Left ventricle myocardium inferior (tissue), 1 donor: ENCODE data around the gene ADAMTS15. TPM values are rescaled to one million over a fixed set of nuclear protein-coding genes. Genes with fewer than 3 reads are reported as not detected.

Experiments used
- DNase-seq: peaks from one replicate; pipeline ENCODE4 v3.0.0-alpha.2; 2020
- H3K27ac ChIP-seq: fragments of 200-600 bp; replicated peaks from 2 replicates; pipeline ENCODE4 v1.8.0; 2021
- H3K27me3 ChIP-seq: fragments of 200-600 bp; 2 replicates; pipeline ENCODE4 v1.8.0; 2021; ENCODE audit warnings: low read depth
- H3K36me3 ChIP-seq: fragments of 200-600 bp; 2 replicates; pipeline ENCODE4 v1.8.0; 2021
- H3K4me1 ChIP-seq: fragments of 200-600 bp; 2 replicates; pipeline ENCODE4 v1.8.0; 2021
- H3K4me3 ChIP-seq: fragments of 200-600 bp; 2 replicates; pipeline ENCODE4 v1.8.0; 2021; ENCODE audit warnings: mild to moderate bottlenecking, moderate library complexity
- H3K9me3 ChIP-seq: fragments of 200-600 bp; replicated peaks from 2 replicates; pipeline ENCODE4 v1.8.0; 2021
- intact Hi-C: fragments of 100-400 bp; cut with micrococcal nuclease; formaldehyde crosslinking; loops from one replicate; pipeline ENCODE4 v1.11.0; 2022
- total RNA-seq: library from RNA; stranded (reverse); fragmentation: NEBNext Ultra II Directional; extraction: Animal tissue kit (Norgen Biotek cat#: 25700); gene quantifications from one replicate; pipeline ENCODE4 v1.2.1, GENCODE V29; 2021
- TF ChIP-seq, protein P1 (sequence below): fragments of 200-600 bp; IDR thresholded peaks from 2 replicates; pipeline ENCODE4 v1.8.0; 2021; ENCODE audit warnings: antibody characterized with exemption, mild to moderate bottlenecking, borderline replicate concordance
- donor health status: DM: no; HTN: yes; CAD: no; lungs with severe emphysema.

Gene ADAMTS15
- total RNA-seq, 1 donor from 2014 or later: 22.9 TPM

DNA sequence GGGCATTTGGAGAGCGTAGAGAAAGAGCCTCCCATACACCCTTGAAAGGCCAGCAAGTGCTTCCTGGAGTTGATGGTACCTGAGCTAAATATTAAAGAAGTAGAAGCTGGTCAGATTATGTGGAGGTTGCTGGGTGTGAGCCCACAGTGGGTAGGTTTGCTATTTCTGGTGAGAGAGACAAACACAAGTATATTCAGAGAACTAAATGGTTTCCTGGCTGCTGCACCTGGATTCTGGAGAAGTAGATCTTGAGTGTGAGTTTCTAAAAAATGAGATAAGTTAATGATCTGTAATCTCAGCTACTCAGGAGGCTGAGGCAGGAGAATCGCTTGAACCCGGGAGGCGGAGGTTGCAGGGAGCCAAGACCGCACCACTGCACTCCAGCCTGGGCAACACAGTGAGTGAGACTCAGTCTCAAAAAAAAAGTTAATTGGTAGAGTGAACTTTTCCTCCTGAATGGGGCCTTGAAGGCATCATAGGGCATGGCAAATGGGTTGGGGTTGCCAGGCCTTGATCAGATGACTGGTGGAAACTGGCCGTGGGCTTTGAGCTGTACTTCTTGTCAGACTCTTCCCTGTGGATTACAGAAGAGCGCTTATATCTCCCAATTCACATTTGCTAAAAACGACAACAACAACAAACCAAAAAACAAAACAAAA is 75.8 kb downstream of the ADAMTS15 start:
- no peak overlapping the region for H3K4me3 ChIP-seq
- intact Hi-C loops: loop anchor here (5.0 kb wide), 1 partner anchor 72 kb away; no protein-coding TSS in a partner anchor
- DNase-seq: no peak
- H3K27me3 ChIP-seq: no peaks in the 10 kb centered on the region
- peaks cover 85% of the 10 kb centered on the region for H3K4me1 ChIP-seq
- no peaks in the 10 kb centered on the region for H3K9me3 ChIP-seq
- H3K36me3 ChIP-seq: no peaks in the 10 kb centered on the region
- H3K27ac ChIP-seq: peak overlapping the region; percentile 94
- TF ChIP-seq, protein P1, sequence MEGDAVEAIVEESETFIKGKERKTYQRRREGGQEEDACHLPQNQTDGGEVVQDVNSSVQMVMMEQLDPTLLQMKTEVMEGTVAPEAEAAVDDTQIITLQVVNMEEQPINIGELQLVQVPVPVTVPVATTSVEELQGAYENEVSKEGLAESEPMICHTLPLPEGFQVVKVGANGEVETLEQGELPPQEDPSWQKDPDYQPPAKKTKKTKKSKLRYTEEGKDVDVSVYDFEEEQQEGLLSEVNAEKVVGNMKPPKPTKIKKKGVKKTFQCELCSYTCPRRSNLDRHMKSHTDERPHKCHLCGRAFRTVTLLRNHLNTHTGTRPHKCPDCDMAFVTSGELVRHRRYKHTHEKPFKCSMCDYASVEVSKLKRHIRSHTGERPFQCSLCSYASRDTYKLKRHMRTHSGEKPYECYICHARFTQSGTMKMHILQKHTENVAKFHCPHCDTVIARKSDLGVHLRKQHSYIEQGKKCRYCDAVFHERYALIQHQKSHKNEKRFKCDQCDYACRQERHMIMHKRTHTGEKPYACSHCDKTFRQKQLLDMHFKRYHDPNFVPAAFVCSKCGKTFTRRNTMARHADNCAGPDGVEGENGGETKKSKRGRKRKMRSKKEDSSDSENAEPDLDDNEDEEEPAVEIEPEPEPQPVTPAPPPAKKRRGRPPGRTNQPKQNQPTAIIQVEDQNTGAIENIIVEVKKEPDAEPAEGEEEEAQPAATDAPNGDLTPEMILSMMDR: no peak

DNA sequence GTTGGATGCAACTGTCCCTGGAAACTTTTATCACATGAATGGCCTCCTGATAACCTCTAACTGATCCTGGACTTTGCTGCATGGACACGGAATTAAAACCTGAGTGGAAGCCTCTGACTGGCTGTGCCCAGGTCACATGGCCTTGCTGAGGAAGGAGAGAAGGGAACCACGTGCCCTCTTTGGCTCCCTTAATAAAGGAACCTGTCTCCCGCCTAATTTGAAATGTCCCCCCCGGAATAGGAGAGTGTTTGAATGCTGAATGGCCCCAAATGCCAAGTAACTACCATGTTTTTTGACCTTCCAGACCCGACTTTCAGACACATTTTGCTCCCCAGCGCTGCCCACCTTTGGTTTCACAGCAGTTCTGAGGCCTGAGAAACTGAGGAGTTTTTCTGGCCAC is 76.9 kb downstream of the ADAMTS15 start:
- TF ChIP-seq, protein P1: no peak
- intact Hi-C loops: no loop called here
- H3K4me1 ChIP-seq: peaks cover 80% of the 10 kb centered on the region
- H3K9me3 ChIP-seq: no peaks in the 10 kb centered on the region
- H3K27me3 ChIP-seq: no peaks in the 10 kb centered on the region
- peak overlapping the region; percentile 94 for H3K27ac ChIP-seq
- no peaks in the 10 kb centered on the region for H3K36me3 ChIP-seq
- H3K4me3 ChIP-seq: no peak overlapping the region
- DNase-seq: no peak

Other genes starting within 250 kb of the ADAMTS15 start
- gene ZBTB44, start 133.7 kb upstream of the ADAMTS15 start, total RNA-seq: 40.5 TPM
- 0.85 TPM for gene ADAMTS8, start 20.0 kb upstream of the ADAMTS15 start, total RNA-seq